HEK293T (cell line): ENCODE data around the gene LAMA3.

Experiments used
- CTCF ChIA-PET: fragments of 350-600 bp; formaldehyde crosslinking; extraction: SDS; loops from one replicate; lab custom pipeline; 2021; ENCODE audit warnings: antibody characterized with exemption, inconsistent platforms; lab: Yijun Ruan, JAX
- POLR2A ChIA-PET: fragments of 350-600 bp; formaldehyde crosslinking; extraction: SDS; loops from one replicate; lab custom pipeline; 2020; ENCODE audit warnings: antibody characterized with exemption, inconsistent platforms; lab: Yijun Ruan, JAX
- DNase-seq: peaks from one replicate; pipeline ENCODE4 v3.0.0; 2012; ENCODE audit warnings: mixed read lengths; ENCODE audit errors: extremely low spot score
- ARNT ChIP-seq: fragments of 450-650 bp; IDR thresholded peaks from 2 replicates; pipeline ENCODE4 v1.6.1; 2017; ENCODE audit warnings: mild to moderate bottlenecking
- BHLHE40 ChIP-seq: fragments of 450-650 bp; IDR thresholded peaks from 2 replicates; pipeline ENCODE4 v1.6.1; 2016; ENCODE audit warnings: mild to moderate bottlenecking, moderate library complexity, borderline replicate concordance
- CTBP1 ChIP-seq: fragments of 450-650 bp; IDR thresholded peaks from 2 replicates; pipeline ENCODE4 v1.6.1; 2016; ENCODE audit warnings: borderline replicate concordance
- ELF4 ChIP-seq: fragments of 450-650 bp; IDR thresholded peaks from 2 replicates; pipeline ENCODE4 v1.6.1; 2017; ENCODE audit warnings: antibody characterized with exemption
- FOXA1 ChIP-seq: fragments of 450-650 bp; IDR thresholded peaks from 2 replicates; pipeline ENCODE4 v1.6.1; 2016; ENCODE audit warnings: mild to moderate bottlenecking
- FOXK2 ChIP-seq: fragments of 450-650 bp; IDR thresholded peaks from 2 replicates; pipeline ENCODE4 v1.6.1; 2016; ENCODE audit warnings: mild to moderate bottlenecking
- FOXM1 ChIP-seq: fragments of 450-650 bp; IDR thresholded peaks from 2 replicates; pipeline ENCODE4 v1.6.1; 2017; ENCODE audit warnings: mild to moderate bottlenecking, borderline replicate concordance
- HDGF ChIP-seq: fragments of 450-650 bp; IDR thresholded peaks from 2 replicates; pipeline ENCODE4 v1.6.1; 2017; ENCODE audit warnings: antibody characterized with exemption, borderline replicate concordance
- L3MBTL2 ChIP-seq: fragments of 450-650 bp; conservative IDR thresholded peaks from 2 replicates; pipeline ENCODE4 v1.6.1; 2016; ENCODE audit warnings: mild to moderate bottlenecking
- LEF1 ChIP-seq: fragments of 450-650 bp; IDR thresholded peaks from 2 replicates; pipeline ENCODE4 v1.6.1; 2017; ENCODE audit warnings: mild to moderate bottlenecking, borderline replicate concordance
- NFRKB ChIP-seq: fragments of 450-650 bp; IDR thresholded peaks from 2 replicates; pipeline ENCODE4 v1.6.1; 2016; ENCODE audit warnings: mild to moderate bottlenecking, moderate library complexity
- PKNOX1 ChIP-seq: fragments of 450-650 bp; IDR thresholded peaks from 2 replicates; pipeline ENCODE4 v1.6.1; 2016
- SP1 ChIP-seq: fragments of 450-650 bp; IDR thresholded peaks from 2 replicates; pipeline ENCODE4 v1.6.1; 2017
- SUZ12 ChIP-seq: fragments of 450-650 bp; IDR thresholded peaks from 2 replicates; pipeline ENCODE4 v1.6.1; 2016; ENCODE audit warnings: mild to moderate bottlenecking
- TARDBP ChIP-seq: fragments of 450-650 bp; IDR thresholded peaks from 2 replicates; pipeline ENCODE4 v1.6.1; 2016
- ZNF384 ChIP-seq: fragments of 450-650 bp; IDR thresholded peaks from 2 replicates; pipeline ENCODE4 v1.6.1; 2016

Gene LAMA3

GRCh38 chr18:23798824-23799223, 109.6 kb downstream of the LAMA3 start:
- ChIA-PET CTCF (no interaction called here), POLR2A (interaction anchor here (0.6 kb wide), 1 partner anchor 58 kb away, joined by 3 read pairs; no protein-coding TSS in a partner anchor)
- DNase-seq, result no peak
- TF ChIP-seq HDGF, result no peak
- no peak for TF ChIP-seq TARDBP
- TF ChIP-seq FOXK2, result no peak
- TF ChIP-seq ELF4, result no peak
- TF ChIP-seq BHLHE40, result no peak
- no peak for TF ChIP-seq SP1
- no peak for TF ChIP-seq FOXM1
- TF ChIP-seq ARNT, result no peak
- TF ChIP-seq ZNF384, result no peak
- TF ChIP-seq SUZ12, result no peak
- no peak for TF ChIP-seq NFRKB
- no peak for TF ChIP-seq CTBP1
- TF ChIP-seq LEF1, result no peak
- TF ChIP-seq FOXA1, result no peak
- no peak for TF ChIP-seq L3MBTL2

GRCh38 chr18:23799540-23799939, 110.3 kb downstream of the LAMA3 start:
- ChIA-PET POLR2A (no interaction called here), CTCF (no interaction called here)
- DNase-seq, result no peak
- TF ChIP-seq TARDBP (no peak), ZNF384 (no peak)

- TF ChIP-seq ZNF384 (no peak), BHLHE40 (no peak), FOXM1 (no peak), PKNOX1 (no peak), CTBP1 (no peak), ELF4 (no peak), SUZ12 (no peak), FOXK2 (no peak), ARNT (no peak), TARDBP (no peak), NFRKB (no peak), FOXA1 (no peak), L3MBTL2 (no peak), SP1 (no peak), LEF1 (no peak)
- ChIA-PET CTCF (no interaction called here), POLR2A (no interaction called here)
These were observed 111.6 kb downstream of the LAMA3 start for GRCh38 chr18:23800902-23801301.

GRCh38 chr18:23802817-23803216, 113.6 kb downstream of the LAMA3 start:
- no peak for DNase-seq
- CTCF ChIA-PET, result no interaction called here
- POLR2A ChIA-PET, result no interaction called here
- no peak for TF ChIP-seq PKNOX1
- TF ChIP-seq BHLHE40, result no peak
- TF ChIP-seq ELF4, result no peak
- no peak for TF ChIP-seq TARDBP
- TF ChIP-seq SUZ12, result no peak
- no peak for TF ChIP-seq ARNT

More at GRCh38 chr18:23800902-23801301, 111.6 kb downstream of the LAMA3 start:
- no peak for DNase-seq

GRCh38 chr18:23803755-23804154, 114.5 kb downstream of the LAMA3 start:
- ChIA-PET CTCF (interaction anchor here (0.6 kb wide), 1 partner anchor 718 kb away, joined by 4 read pairs; no protein-coding TSS in a partner anchor), POLR2A (no interaction called here)
- no peak for TF ChIP-seq SUZ12
- no peak for DNase-seq

GRCh38 chr18:23805898-23806297, 116.6 kb downstream of the LAMA3 start:
- TF ChIP-seq L3MBTL2, result no peak
- TF ChIP-seq FOXA1, result no peak

GRCh38 chr18:23809415-23809814, 120.2 kb downstream of the LAMA3 start:
- CTCF ChIA-PET, result no interaction called here
- no peak for DNase-seq
- POLR2A ChIA-PET, result no interaction called here
- TF ChIP-seq FOXK2 (no peak), ZNF384 (no peak), LEF1 (no peak), PKNOX1 (no peak)

More at GRCh38 chr18:23805898-23806297, 116.6 kb downstream of the LAMA3 start:
- POLR2A ChIA-PET, result no interaction called here
- CTCF ChIA-PET, result interaction anchor here (0.8 kb wide), 1 partner anchor 9 kb away, joined by 3 read pairs; no protein-coding TSS in a partner anchor
- no peak for DNase-seq
